Testis (tissue), 3 donors: Measurements from ENCODE around the gene MAGI2. TPM values are rescaled to one million over a fixed set of nuclear protein-coding genes. Genes with fewer than 3 reads are reported as not detected.
"Not testable (repeated sequence)": the region's sequence is repeated elsewhere in the genome, so short reads cannot be mapped to it uniquely, and the experiment has no call there.

Experiments used
- DNase-seq: peaks from one replicate; pipeline ENCODE4 v3.0.0-alpha.2; 2019
- H3K27ac ChIP-seq, 2 donors: fragments of 200-600 bp; sonication (generic); one replicate each; pipeline ENCODE4 v1.5.1; 2019
- H3K27me3 ChIP-seq: fragments of 200-600 bp; sonication (generic); one replicate; pipeline ENCODE4 v1.5.1; 2019
- H3K36me3 ChIP-seq: fragments of 200-600 bp; sonication (generic); one replicate; pipeline ENCODE4 v1.5.1; 2017; ENCODE audit warnings: low read depth; ENCODE audit errors: missing control alignments
- H3K4me1 ChIP-seq: fragments of 200-600 bp; sonication (generic); one replicate; pipeline ENCODE4 v1.5.1; 2019
- H3K4me3 ChIP-seq, 2 donors: fragments of 200-600 bp; sonication (generic); one replicate each; pipeline ENCODE4 v1.5.1; 2017 to 2019
- H3K9me3 ChIP-seq: fragments of 200-600 bp; sonication (generic); one replicate; pipeline ENCODE4 v1.5.1; 2017
- POLR2A ChIP-seq: fragments of 450-650 bp; IDR thresholded peaks from one replicate; pipeline ENCODE4 v1.6.1; 2017; ENCODE audit warnings: antibody characterized with exemption, mild to moderate bottlenecking, moderate library complexity
- WGBS, 2 donors: methylation state at CpG; one replicate each; pipeline ENCODE4 v1.1.5; 2018; 5-methylcytosine and 5-hydroxymethylcytosine counted together
- intact Hi-C: fragments of 100-400 bp; cut with DNase I; formaldehyde crosslinking; loops from one replicate; pipeline ENCODE4 v1.15.1; 2023; ENCODE audit warnings: low total_unique reads
- polyA plus RNA-seq: library from polyadenylated mRNA; stranded (reverse); fragments of 350-450 nt; fragmentation: Illumina TruSeq; extraction: RNeasy Lipid Tissue Mini Kit (QIAGEN cat#74804); gene quantifications from one replicate; pipeline ENCODE4 v1.2.3, GENCODE V29; 2014; ENCODE audit warnings: low read depth, low replicate concordance; ENCODE audit not compliant: insufficient read depth
- total RNA-seq, 2 donors: library from RNA; depleted of rRNA; stranded (reverse); fragments of >200 nt; gene quantifications; one replicate each; pipeline ENCODE4 v1.2.3, GENCODE V29; 2016
- TF ChIP-seq, protein P1 (sequence below), 3 experiments: fragments of 450-650 bp in 2 of 3; fragments of 200-600 bp in 1 of 3; sonication (generic) in 1 of 3; IDR thresholded peaks; one replicate each; pipeline ENCODE4 v1.5.1; 2016 to 2019; ENCODE audit warnings: antibody characterized with exemption in 3 of 3, mild to moderate bottlenecking in 2 of 3, moderate library complexity in 1 of 3

The MAGI2 gene
- total and polyA plus RNA-seq, 3 donors from 2014 or later, result 11.2 to 13.1 (median 12.4) TPM

GRCh38 chr7:78510580-78511188 lies 942.8 kb downstream of the MAGI2 start:
- DNase-seq, result peak; percentile 49
- no peaks in the 10 kb centered on the region for H3K9me3 ChIP-seq
- no peaks in the 10 kb centered on the region for H3K36me3 ChIP-seq
- 20 to 29% methylated on average over 2 of the region's 2 CpGs for WGBS, 2 donors
- intact Hi-C loops, result no loop called here
- H3K27ac ChIP-seq, result no peak overlapping the region
- no peaks in the 10 kb centered on the region for H3K27me3 ChIP-seq
- TF ChIP-seq, protein P1, sequence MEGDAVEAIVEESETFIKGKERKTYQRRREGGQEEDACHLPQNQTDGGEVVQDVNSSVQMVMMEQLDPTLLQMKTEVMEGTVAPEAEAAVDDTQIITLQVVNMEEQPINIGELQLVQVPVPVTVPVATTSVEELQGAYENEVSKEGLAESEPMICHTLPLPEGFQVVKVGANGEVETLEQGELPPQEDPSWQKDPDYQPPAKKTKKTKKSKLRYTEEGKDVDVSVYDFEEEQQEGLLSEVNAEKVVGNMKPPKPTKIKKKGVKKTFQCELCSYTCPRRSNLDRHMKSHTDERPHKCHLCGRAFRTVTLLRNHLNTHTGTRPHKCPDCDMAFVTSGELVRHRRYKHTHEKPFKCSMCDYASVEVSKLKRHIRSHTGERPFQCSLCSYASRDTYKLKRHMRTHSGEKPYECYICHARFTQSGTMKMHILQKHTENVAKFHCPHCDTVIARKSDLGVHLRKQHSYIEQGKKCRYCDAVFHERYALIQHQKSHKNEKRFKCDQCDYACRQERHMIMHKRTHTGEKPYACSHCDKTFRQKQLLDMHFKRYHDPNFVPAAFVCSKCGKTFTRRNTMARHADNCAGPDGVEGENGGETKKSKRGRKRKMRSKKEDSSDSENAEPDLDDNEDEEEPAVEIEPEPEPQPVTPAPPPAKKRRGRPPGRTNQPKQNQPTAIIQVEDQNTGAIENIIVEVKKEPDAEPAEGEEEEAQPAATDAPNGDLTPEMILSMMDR (IDR thresholded peaks at IDR 0.05), result peak in 2 of 3 experiments; percentile 55 to 65
- TF ChIP-seq POLR2A, result no peak
- H3K4me1 ChIP-seq, result no peaks in the 10 kb centered on the region
- H3K4me3 ChIP-seq, result no peak overlapping the region

DNA sequence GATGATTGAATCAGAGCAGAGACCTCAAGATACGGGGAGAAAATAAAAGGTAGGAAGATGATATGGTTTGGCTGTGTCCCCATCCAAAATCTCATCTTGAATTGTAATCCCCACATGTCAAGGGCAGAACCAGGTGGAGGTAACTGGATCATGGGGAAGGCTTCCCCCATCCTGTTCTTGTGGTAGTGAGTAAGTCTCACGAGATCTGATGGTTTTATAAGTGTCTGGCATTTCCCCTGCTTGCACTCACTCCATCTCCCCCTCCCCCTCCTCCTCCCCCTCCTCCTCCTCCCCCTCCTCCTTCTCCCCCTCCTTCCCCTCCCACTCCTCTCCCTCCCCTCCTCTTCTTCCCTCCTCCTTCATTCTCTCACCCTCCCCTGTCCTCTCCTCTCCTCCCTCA lies 950.2 kb downstream of the MAGI2 start:
- H3K36me3 ChIP-seq, H3K27me3 ChIP-seq, H3K4me1 ChIP-seq, H3K4me3 ChIP-seq, DNase-seq, H3K9me3 ChIP-seq, H3K27ac ChIP-seq, intact Hi-C loops: not testable (repeated sequence)
- WGBS, 2 donors, result 80 to 89% methylated on average over 2 of the region's 2 CpGs

- intact Hi-C loops, result no loop called here
- TF ChIP-seq, protein P1 (IDR thresholded peaks at IDR 0.05), result no peak
- TF ChIP-seq POLR2A, result no peak
Measured at GRCh38 chr7:78501064-78501463, 952.4 kb downstream of the MAGI2 start.

DNA sequence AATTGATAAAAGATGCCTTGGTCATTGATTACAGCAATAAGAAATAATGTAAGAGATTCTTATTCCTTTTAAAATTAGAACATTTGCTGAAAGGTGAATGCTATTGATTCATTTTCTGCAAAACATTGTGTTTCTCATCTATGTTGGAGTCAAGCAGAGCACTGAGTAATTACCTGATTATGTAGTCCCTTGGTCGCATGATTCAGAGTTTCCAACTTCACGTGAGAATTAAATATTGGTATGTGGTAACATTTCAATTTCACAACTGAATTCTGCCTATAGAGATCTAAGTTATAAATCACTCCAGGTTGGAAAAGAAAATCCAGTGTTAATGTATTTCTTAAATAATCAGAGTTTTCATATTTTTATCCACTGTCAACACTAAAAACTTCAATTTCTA lies 953.5 kb downstream of the MAGI2 start:
- TF ChIP-seq, protein P1 (IDR thresholded peaks at IDR 0.05), result no peak
- no peak for TF ChIP-seq POLR2A
- WGBS, 2 donors, result 88 to 96% methylated on average over 2 of the region's 2 CpGs
- DNase-seq, result no peak
- intact Hi-C loops, result no loop called here
- Histone ChIP-seq H3K27ac (no peak overlapping the region), H3K4me3 (no peak overlapping the region), H3K9me3 (no peaks in the 10 kb centered on the region), H3K36me3 (no peaks in the 10 kb centered on the region), H3K27me3 (no peaks in the 10 kb centered on the region), H3K4me1 (no peaks in the 10 kb centered on the region)

More at GRCh38 chr7:78501064-78501463, 952.4 kb downstream of the MAGI2 start:
- Histone ChIP-seq H3K4me3 (no peak overlapping the region), H3K27ac (no peak overlapping the region), H3K9me3 (no peaks in the 10 kb centered on the region), H3K27me3 (no peaks in the 10 kb centered on the region), H3K36me3 (no peaks in the 10 kb centered on the region), H3K4me1 (no peaks in the 10 kb centered on the region)
- 96 to 100% methylated on average over 2 of the region's 2 CpGs for WGBS, 2 donors
- no peak for DNase-seq

GRCh38 chr7:78499283-78499682 lies 954.2 kb downstream of the MAGI2 start:
- TF ChIP-seq POLR2A, result no peak
- TF ChIP-seq, protein P1 (IDR thresholded peaks at IDR 0.05), result no peak
- H3K27me3 ChIP-seq, result no peaks in the 10 kb centered on the region
- no peaks in the 10 kb centered on the region for H3K4me1 ChIP-seq
- H3K4me3 ChIP-seq, result no peak overlapping the region
- no peaks in the 10 kb centered on the region for H3K9me3 ChIP-seq
- WGBS, 2 donors, result 85 to 98% methylated on average over 2 of the region's 2 CpGs
- no peak for DNase-seq
- intact Hi-C loops, result no loop called here
- no peak overlapping the region for H3K27ac ChIP-seq
- no peaks in the 10 kb centered on the region for H3K36me3 ChIP-seq
